SK-N-SH treated with all-trans-retinoic acid at 6 μM for 48 hours (cell line): ENCODE measurements around the gene C1orf159.

ENCODE experiments used
- ATAC-seq: fragments of 200-7000 bp; cut with Tn5 transposase; 3 replicates; pipeline ENCODE4 v1.9.1; 2020; ENCODE audit warnings: mild to moderate bottlenecking, moderate library complexity
- ARNTL ChIP-seq: fragments of 450-650 bp; formaldehyde crosslinking; IDR thresholded peaks from 2 replicates; pipeline ENCODE4 v1.5.0; 2020; ENCODE audit warnings: low read depth, mild to moderate bottlenecking, moderate library complexity, borderline replicate concordance
- BACH2 ChIP-seq: fragments of 250-450 bp; sonication (Bioruptor Pico); IDR thresholded peaks from 2 replicates; pipeline ENCODE4 v1.9.0; 2021; ENCODE audit warnings: mild to moderate bottlenecking, borderline replicate concordance
- CSDC2 ChIP-seq: fragments of 250-450 bp; sonication (Bioruptor Pico); IDR thresholded peaks from 2 replicates; pipeline ENCODE4 v1.5.0; 2020; ENCODE audit warnings: mild to moderate bottlenecking, moderate library complexity
- CSRNP3 ChIP-seq: fragments of 250-450 bp; sonication (Bioruptor Pico); IDR thresholded peaks from 2 replicates; pipeline ENCODE4 v1.5.1; 2021; ENCODE audit warnings: mild to moderate bottlenecking, moderate library complexity
- ESRRG ChIP-seq: fragments of 250-450 bp; sonication (Bioruptor Pico); IDR thresholded peaks from 2 replicates; pipeline ENCODE4 v1.6.1; 2021; ENCODE audit warnings: mild to moderate bottlenecking
- GLIS3 ChIP-seq: fragments of 250-450 bp; sonication (Bioruptor Pico); IDR thresholded peaks from 2 replicates; pipeline ENCODE4 v1.5.0; 2020; ENCODE audit warnings: mild to moderate bottlenecking, moderate library complexity
- ISL1 ChIP-seq: fragments of 250-450 bp; sonication (Bioruptor Pico); IDR thresholded peaks from 2 replicates; pipeline ENCODE4 v2.1.2; 2022; ENCODE audit warnings: mild to moderate bottlenecking, moderate library complexity
- OSR1 ChIP-seq: fragments of 250-450 bp; sonication (Bioruptor Pico); IDR thresholded peaks from 2 replicates; pipeline ENCODE4 v1.8.0; 2022; ENCODE audit warnings: moderate library complexity, mild to moderate bottlenecking, inconsistent platforms
- PATZ1 ChIP-seq: fragments of 250-450 bp; sonication (Bioruptor Pico); IDR thresholded peaks from 2 replicates; pipeline ENCODE4 v1.8.0; 2020; ENCODE audit warnings: mild to moderate bottlenecking, moderate library complexity, borderline replicate concordance
- PPARA ChIP-seq: fragments of 250-450 bp; sonication (Bioruptor Pico); IDR thresholded peaks from 2 replicates; pipeline ENCODE4 v1.5.0; 2020; ENCODE audit warnings: mild to moderate bottlenecking, borderline replicate concordance
- RARB ChIP-seq: fragments of 250-450 bp; sonication (Bioruptor Pico); IDR thresholded peaks from 2 replicates; pipeline ENCODE4 v1.8.0; 2021; ENCODE audit warnings: mild to moderate bottlenecking, moderate library complexity
- SNAI2 ChIP-seq: fragments of 250-450 bp; sonication (Bioruptor Pico); IDR thresholded peaks from 2 replicates; pipeline ENCODE4 v1.5.0; 2020; ENCODE audit warnings: mild to moderate bottlenecking, moderate library complexity
- TCF4 ChIP-seq: fragments of 250-450 bp; sonication (Bioruptor Pico); IDR thresholded peaks from 2 replicates; pipeline ENCODE4 v1.8.0; 2021; ENCODE audit warnings: mild to moderate bottlenecking, moderate library complexity, borderline replicate concordance
- TOX ChIP-seq: fragments of 250-450 bp; sonication (Bioruptor Pico); IDR thresholded peaks from 2 replicates; pipeline ENCODE4 v1.8.0; 2021; ENCODE audit warnings: mild to moderate bottlenecking, moderate library complexity, borderline replicate concordance
- ZC3H10 ChIP-seq: fragments of 250-450 bp; sonication (Bioruptor Pico); IDR thresholded peaks from 2 replicates; pipeline ENCODE4 v1.5.1; 2021; ENCODE audit warnings: mild to moderate bottlenecking, moderate library complexity
- ZFP3 ChIP-seq: fragments of 250-450 bp; sonication (Bioruptor Pico); IDR thresholded peaks from 2 replicates; pipeline ENCODE4 v1.5.0; 2020; ENCODE audit warnings: mild to moderate bottlenecking, moderate library complexity
- ZFP30 ChIP-seq: fragments of 450-650 bp; formaldehyde crosslinking; IDR thresholded peaks from 2 replicates; pipeline ENCODE4 v1.5.0; 2022; ENCODE audit warnings: mild to moderate bottlenecking, moderate library complexity
- ZNF565 ChIP-seq: fragments of 450-650 bp; formaldehyde crosslinking; conservative IDR thresholded peaks from 2 replicates; pipeline ENCODE4 v1.5.0; 2020; ENCODE audit warnings: low read depth, mild to moderate bottlenecking, moderate library complexity
- ZNF70 ChIP-seq: fragments of 450-650 bp; formaldehyde crosslinking; IDR thresholded peaks from 2 replicates; pipeline ENCODE4 v1.5.0; 2020; ENCODE audit warnings: mild to moderate bottlenecking, moderate library complexity
- ZNF8 ChIP-seq: fragments of 450-650 bp; formaldehyde crosslinking; IDR thresholded peaks from 2 replicates; pipeline ENCODE4 v1.5.0; 2020; ENCODE audit warnings: mild to moderate bottlenecking, moderate library complexity
- TF ChIP-seq, protein P1 (sequence below): fragments of 250-450 bp; sonication (Bioruptor Pico); IDR thresholded peaks from 2 replicates; pipeline ENCODE4 v1.8.0; 2021; ENCODE audit warnings: low read depth, mild to moderate bottlenecking, moderate library complexity, borderline replicate concordance
- TF ChIP-seq, protein P2 (sequence below): fragments of 250-450 bp; sonication (Bioruptor Pico); IDR thresholded peaks from 2 replicates; pipeline ENCODE4 v1.5.1; 2020; ENCODE audit warnings: low read depth, mild to moderate bottlenecking, moderate library complexity
- TF ChIP-seq, protein P3 (sequence below): fragments of 250-450 bp; sonication (Bioruptor Pico); IDR thresholded peaks from 2 replicates; pipeline ENCODE4 v1.5.0; 2020; ENCODE audit warnings: mild to moderate bottlenecking, moderate library complexity

C1orf159 gene

DNA sequence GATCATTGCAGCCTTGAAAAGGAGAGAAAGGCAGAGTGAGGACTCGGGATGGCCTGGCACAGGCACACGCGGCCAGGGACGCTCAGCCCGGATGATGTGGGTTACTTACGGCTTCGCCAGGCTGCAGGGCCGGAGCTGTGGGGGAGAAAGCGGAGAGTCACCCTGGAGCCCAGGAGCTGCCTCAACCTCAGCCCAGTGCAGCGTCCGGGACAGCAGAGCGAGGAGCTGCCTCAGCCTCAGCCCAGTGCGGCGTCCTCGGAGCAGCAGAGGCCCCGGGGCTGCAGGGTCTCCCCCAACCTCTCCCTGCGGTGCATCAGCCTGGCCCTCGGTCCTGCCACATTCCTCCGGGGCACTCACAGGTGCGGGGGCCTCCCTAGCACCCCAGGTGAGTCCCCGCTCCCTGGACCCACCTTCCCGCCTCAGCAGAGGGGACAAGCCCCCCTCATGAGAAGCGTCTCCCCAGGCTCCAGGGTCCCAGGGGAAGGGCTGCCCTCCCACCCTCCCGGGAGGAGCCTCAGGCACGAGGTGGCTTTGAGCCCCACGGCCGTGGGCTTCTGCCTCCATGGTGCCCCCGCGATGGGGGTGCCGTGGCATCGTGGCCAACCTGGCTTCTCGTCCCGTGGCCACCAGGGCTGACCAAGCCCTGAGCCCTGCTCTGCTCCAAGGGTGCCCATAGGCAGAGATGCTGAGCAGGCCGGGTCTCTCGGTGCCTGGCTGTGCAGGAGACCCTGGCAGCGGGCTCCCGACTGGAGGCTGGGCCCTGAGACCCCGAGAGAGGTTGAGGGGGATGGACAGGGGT, 31.3 kb downstream of the C1orf159 start:
- no peak for ATAC-seq
- TF ChIP-seq, protein P1, sequence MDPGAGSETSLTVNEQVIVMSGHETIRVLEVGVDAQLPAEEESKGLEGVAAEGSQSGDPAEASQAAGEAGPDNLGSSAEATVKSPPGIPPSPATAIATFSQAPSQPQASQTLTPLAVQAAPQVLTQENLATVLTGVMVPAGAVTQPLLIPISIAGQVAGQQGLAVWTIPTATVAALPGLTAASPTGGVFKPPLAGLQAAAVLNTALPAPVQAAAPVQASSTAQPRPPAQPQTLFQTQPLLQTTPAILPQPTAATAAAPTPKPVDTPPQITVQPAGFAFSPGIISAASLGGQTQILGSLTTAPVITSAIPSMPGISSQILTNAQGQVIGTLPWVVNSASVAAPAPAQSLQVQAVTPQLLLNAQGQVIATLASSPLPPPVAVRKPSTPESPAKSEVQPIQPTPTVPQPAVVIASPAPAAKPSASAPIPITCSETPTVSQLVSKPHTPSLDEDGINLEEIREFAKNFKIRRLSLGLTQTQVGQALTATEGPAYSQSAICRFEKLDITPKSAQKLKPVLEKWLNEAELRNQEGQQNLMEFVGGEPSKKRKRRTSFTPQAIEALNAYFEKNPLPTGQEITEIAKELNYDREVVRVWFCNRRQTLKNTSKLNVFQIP = no peak
- TF ChIP-seq ZNF565 (no peak), GLIS3 (CRISPR knock-in tag) (no peak), ESRRG (CRISPR knock-in tag) (no peak), CSRNP3 (CRISPR knock-in tag) (no peak), ISL1 (CRISPR knock-in tag) (no peak), PPARA (CRISPR knock-in tag) (no peak), RARB (CRISPR knock-in tag) (no peak), ARNTL (CRISPR knock-in tag) (no peak), CSDC2 (no peak), ZC3H10 (CRISPR knock-in tag) (no peak), SNAI2 (CRISPR knock-in tag) (no peak), ZFP30 (CRISPR knock-in tag) (no peak), ZFP3 (CRISPR knock-in tag) (no peak), PATZ1 (CRISPR knock-in tag) (no peak), TCF4 (CRISPR knock-in tag) (no peak)
- TF ChIP-seq, protein P2, sequence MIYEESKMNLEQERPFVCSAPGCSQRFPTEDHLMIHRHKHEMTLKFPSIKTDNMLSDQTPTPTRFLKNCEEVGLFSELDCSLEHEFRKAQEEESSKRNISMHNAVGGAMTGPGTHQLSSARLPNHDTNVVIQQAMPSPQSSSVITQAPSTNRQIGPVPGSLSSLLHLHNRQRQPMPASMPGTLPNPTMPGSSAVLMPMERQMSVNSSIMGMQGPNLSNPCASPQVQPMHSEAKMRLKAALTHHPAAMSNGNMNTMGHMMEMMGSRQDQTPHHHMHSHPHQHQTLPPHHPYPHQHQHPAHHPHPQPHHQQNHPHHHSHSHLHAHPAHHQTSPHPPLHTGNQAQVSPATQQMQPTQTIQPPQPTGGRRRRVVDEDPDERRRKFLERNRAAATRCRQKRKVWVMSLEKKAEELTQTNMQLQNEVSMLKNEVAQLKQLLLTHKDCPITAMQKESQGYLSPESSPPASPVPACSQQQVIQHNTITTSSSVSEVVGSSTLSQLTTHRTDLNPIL (CRISPR knock-in tag) = no peak
- TF ChIP-seq, protein P3, sequence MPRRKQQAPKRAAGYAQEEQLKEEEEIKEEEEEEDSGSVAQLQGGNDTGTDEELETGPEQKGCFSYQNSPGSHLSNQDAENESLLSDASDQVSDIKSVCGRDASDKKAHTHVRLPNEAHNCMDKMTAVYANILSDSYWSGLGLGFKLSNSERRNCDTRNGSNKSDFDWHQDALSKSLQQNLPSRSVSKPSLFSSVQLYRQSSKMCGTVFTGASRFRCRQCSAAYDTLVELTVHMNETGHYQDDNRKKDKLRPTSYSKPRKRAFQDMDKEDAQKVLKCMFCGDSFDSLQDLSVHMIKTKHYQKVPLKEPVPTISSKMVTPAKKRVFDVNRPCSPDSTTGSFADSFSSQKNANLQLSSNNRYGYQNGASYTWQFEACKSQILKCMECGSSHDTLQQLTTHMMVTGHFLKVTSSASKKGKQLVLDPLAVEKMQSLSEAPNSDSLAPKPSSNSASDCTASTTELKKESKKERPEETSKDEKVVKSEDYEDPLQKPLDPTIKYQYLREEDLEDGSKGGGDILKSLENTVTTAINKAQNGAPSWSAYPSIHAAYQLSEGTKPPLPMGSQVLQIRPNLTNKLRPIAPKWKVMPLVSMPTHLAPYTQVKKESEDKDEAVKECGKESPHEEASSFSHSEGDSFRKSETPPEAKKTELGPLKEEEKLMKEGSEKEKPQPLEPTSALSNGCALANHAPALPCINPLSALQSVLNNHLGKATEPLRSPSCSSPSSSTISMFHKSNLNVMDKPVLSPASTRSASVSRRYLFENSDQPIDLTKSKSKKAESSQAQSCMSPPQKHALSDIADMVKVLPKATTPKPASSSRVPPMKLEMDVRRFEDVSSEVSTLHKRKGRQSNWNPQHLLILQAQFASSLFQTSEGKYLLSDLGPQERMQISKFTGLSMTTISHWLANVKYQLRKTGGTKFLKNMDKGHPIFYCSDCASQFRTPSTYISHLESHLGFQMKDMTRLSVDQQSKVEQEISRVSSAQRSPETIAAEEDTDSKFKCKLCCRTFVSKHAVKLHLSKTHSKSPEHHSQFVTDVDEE (CRISPR knock-in tag) = no peak

- ATAC-seq = no peak
Measured at GRCh38 chr1:1083416-1084371, 32.2 kb downstream of the C1orf159 start.

More at GRCh38 chr1:1083416-1084371, 32.2 kb downstream of the C1orf159 start:
- TF ChIP-seq ZNF70 (CRISPR knock-in tag) (no peak), BACH2 (CRISPR knock-in tag) (no peak), ISL1 (CRISPR knock-in tag) (no peak), ZNF565 (no peak), RARB (CRISPR knock-in tag) (no peak), ZFP3 (CRISPR knock-in tag) (no peak), OSR1 (no peak), TOX (no peak), CSRNP3 (CRISPR knock-in tag) (no peak), ARNTL (CRISPR knock-in tag) (no peak), PATZ1 (CRISPR knock-in tag) (no peak), ZNF8 (CRISPR knock-in tag) (no peak), TCF4 (CRISPR knock-in tag) (no peak), ESRRG (CRISPR knock-in tag) (no peak)
- TF ChIP-seq, protein P2 (CRISPR knock-in tag) = no peak
